GM21619 (cell line): ENCODE data around the gene ANKRD22.

Source experiments
- ATAC-seq: cut with Tn5 transposase; IDR thresholded peaks from one replicate; pipeline ENCODE4 v1.9.1; 2021; ENCODE audit not compliant: unreplicated experiment

ANKRD22 gene

DNA sequence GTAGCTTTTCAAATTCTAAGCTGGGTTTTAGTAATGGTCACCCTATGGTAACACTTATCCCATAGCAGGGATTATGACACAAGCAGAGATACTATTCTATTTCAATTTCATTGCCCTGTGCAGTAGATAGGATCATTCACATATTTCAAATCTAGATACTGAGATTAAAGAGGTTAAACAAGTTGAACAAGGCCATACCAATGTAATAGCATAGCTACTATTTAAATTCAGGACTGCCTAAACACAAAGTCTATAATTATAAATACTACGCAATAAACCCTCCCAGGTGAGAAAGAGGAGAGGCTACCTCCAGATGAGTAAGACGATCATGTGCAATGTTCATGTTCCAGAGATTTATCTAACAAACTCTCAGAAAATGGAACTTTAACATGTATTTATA lies 48.0 kb downstream of the ANKRD22 start:
- ATAC-seq, result no peak

GRCh38 chr10:88802523-88803285 lies 48.9 kb downstream of the ANKRD22 start, which contains the start of gene LIPM:
Gene LIPM (plus strand): TSS chr10:88802730. CDS start chr10:88802897, 167 bp downstream.
- ATAC-seq, result no peak

DNA sequence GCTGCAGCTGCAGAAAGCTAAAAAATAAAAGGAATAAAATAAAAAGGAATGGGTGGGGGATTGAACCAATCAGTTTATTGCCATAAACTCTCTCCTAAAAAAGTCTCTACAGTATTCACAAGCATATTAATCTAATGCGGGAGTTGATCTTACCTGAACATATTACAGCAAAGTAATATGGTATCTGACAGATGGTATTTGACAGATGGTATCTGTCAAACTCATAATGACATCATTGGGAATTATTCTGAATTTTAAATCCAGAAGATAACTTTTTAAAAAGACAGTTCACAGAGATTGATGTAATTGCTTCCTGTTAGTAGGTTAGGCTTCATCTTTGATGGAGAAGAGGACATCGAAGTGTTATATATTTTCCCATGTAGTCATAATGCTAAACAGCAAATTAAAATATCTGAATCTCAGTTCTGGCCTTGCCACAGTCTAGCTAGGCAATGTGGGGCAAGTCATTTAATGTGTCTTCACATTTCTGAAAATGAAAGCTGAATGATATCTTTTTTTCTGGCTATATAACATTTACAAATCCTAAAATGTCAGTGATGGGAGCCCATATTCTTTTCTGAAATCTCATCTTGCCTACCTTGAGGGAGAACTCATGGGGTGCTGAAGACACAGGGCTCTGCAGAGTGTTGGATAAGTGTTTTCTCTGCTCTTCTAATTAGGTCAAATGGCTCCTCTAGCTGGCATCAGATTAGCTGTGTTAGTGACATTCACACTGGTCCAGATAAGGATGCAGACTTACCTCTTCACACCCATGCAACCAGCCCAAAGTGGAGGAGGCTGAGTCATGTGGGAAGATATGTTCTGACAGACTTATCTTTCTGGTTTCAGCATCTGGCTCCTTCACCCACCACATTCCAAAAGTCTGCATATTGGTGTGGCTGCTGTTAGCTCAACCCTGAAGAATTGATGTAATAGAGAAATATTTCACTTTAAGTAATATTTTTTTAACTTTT lies 51.2 kb downstream of the ANKRD22 start:
- ATAC-seq, result no peak

DNA sequence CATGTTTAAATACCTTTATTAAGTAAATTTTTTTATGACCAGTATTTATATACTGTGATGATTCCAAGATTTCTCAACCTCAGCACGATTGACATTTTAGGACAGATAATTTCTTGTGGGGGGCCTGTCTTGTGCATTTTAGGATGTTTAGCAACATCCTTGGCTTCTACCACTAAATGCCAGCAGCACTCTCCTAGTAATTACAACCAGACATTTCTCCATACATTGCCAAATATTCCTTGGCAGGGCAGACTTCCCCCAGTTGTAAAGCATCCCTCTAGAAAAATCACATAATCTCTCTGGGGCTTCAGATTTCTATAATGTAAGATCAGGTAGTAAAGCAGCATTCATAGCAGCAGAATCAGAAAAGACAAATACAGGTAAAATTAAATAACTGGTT lies 56.9 kb downstream of the ANKRD22 start:
- no peak for ATAC-seq

GRCh38 chr10:88793712-88794299 lies 57.8 kb downstream of the ANKRD22 start:
- no peak for ATAC-seq

DNA sequence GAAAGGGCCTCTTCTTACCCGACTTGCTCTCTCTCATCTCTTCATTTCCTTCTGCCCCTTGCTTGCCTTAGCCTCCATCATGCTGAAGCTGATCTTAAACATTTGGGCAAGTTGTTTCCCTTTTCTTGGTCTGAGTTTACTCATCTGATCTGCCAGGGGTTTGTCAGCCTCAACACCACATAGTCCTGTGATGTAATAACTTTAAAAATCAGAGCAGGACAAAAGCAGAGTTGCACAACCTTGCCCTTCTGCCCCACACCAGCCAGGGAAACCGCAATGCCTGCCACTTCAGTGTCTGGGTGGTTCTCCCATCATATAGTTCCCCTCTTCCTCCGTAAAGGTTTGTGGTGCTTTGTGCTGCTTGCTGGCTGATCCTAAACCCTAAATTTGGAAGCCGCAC lies 59.0 kb downstream of the ANKRD22 start:
- ATAC-seq, result no peak

GRCh38 chr10:88791924-88792323 lies 59.7 kb downstream of the ANKRD22 start:
- ATAC-seq, result no peak

GRCh38 chr10:88788924-88789323 lies 62.7 kb downstream of the ANKRD22 start:
- ATAC-seq, result no peak

DNA sequence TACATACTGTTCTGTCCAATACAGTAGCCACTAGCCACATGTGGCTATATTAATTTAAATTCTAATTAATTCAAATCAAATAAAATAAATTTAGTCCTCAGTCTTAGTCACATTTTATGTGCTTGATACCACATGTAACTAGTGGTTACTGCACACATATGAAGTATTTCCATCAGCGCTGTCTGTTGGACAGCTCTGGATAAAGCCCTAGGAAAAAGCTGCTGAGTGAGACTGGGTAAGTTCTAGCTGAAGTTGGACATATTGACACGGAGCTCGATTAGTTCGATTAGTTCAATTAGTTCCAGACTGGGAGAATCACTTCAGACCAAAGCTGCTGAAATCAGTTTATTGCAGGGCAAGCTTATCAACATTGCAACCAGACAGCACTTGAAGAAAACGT lies 64.2 kb downstream of the ANKRD22 start:
- ATAC-seq, result no peak

DNA sequence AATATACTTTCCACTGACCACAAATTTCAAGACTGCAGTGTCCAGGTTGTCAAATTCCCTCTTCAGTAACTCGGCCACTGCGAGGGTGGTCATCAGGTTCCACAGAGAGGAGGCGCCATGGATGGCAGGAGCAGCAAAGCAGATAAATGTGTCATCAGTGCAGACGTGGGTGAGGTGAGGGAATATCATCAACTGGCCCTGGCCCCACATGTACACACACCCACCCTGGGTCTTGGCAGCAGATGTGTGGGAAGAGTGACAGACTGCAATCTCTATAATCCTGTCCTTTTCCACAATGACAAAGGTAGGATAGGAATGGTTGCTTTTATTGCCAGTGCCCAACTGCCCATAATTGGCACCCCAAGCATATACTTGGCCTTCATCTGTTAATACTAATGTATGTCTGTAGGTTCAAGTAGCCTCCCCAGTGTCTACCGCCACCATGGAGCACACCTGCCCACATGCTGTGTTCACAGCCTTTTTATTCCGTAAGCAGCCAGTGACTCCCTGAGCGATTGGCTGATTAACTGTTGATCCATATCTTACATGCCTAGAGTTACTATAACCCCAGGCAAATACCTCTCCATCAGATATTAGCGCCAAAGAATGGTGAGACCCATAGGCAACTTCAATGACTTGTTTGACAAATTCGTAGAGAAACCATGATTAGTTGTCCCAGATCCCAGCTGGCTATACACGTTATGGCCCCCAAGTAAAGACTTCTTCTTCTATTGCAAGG lies 65.4 kb downstream of the ANKRD22 start:
- ATAC-seq, result no peak

DNA sequence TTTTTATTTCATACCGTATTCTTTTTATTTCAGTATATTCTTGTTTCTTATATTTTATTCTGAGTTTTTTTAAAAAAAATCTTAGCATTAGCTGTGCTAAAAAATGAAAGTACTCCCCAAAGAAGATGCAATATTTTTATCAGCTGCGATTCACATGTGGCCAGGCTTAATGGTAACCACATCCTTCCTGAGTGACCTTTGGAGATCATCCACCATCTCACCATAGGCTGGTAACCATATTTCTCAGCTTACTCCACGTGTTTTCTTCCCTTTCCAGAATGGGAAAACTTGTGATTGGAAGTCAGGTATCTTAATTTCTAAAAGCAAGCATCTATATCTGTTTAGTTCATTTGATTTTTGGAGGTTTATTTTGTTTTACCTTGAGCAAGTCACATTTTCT lies 67.9 kb downstream of the ANKRD22 start:
- ATAC-seq, result no peak

DNA sequence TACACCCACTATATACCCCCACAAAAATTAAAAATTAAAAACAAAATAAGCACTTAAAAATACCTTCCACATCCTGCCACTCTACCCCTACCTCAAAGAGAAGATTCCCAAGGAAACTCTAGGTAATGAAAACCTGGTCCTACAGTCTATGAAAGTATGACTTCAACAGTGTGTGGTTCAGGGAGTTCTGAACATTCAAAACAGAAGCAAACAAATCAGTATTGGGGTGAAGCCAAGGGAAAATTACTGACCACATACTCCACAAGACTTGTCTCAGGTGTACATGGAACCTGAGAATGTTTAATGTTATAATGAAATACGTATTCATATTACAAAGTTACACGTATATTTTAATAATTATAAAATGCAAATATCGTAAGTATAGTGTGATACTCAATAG lies 69.4 kb downstream of the ANKRD22 start:
- no peak for ATAC-seq

DNA sequence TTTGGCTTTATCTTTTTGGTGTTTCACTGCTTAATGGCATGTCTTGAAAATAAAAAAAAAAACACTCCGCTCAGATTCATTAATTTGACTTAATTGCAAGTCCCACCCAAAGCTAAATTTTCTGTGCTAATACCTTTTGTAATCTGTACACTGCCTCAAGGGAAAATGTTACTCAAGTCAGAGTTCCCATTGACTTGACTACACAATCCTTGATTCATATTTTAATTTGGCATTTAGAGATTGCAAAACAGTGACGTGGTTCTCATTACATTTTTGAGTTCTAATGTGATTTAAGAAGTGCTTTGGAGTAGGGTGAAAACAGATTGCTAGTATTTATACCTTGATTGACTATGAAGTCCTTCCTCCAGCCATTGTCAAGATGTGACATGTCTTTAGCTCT lies 70.4 kb downstream of the ANKRD22 start:
- ATAC-seq, result no peak
